HepG2 (cell line): ENCODE measurements around the gene BCO2. TPM values are rescaled to one million over a fixed set of nuclear protein-coding genes. Genes with fewer than 3 reads are reported as not detected.

ENCODE experiments used
- ATAC-seq: fragments of 200-7000 bp; cut with Tn5 transposase; 3 replicates; pipeline ENCODE4 v1.9.1; 2020; ENCODE audit warnings: mild to moderate bottlenecking, moderate library complexity
- BruUV-seq: library from RNA; stranded (reverse); fragments of 400-500 nt; replicated peaks from 2 replicates; lab custom pipeline; 2021; lab: Mats Ljungman, UMichigan
- CTCF ChIA-PET: fragments of 300-600 bp; formaldehyde crosslinking; extraction: SDS; loops from one replicate; lab custom pipeline; 2021; ENCODE audit warnings: low total read pairs, inconsistent platforms, low intra/inter-chr PET ratio; lab: Yijun Ruan, JAX
- POLR2A ChIA-PET: fragments of 350-600 bp; sonication (Branson Sonifier 250); formaldehyde crosslinking; loops from one replicate; lab custom pipeline; 2020; ENCODE audit warnings: antibody characterized with exemption, inconsistent platforms; lab: Yijun Ruan, JAX
- DNase-seq: peaks from one replicate; pipeline ENCODE4 v3.0.0-alpha.2; 2015; ENCODE audit warnings: low spot score
- FAIRE-seq: peaks from 3 replicates; lab custom pipeline; 2011; peaks lifted over from hg19 to GRCh38; lab: Jason Lieb, UNC
- H2AFZ ChIP-seq: one replicate; pipeline ENCODE4 v1.6.1; 2011; ENCODE audit warnings: low read length, inconsistent platforms
- H3K27ac ChIP-seq: fragments of 300-600 bp; 3 replicates; pipeline ENCODE4 v1.8.0; 2011; ENCODE audit warnings: mixed run types, mild to moderate bottlenecking, mixed read lengths, low read length, inconsistent platforms; ENCODE audit not compliant: insufficient read depth; ENCODE audit errors: extremely low read length
- H3K27me3 ChIP-seq, 2 experiments: fragments of 200-600 bp in 1 of 2; 2 replicates in 1 of 2; 3 replicates in 1 of 2; pipeline versions ENCODE4 v1.6.0 to v1.8.0; 2011; ENCODE audit warnings: low read length in 2 of 2, mild to moderate bottlenecking in 2 of 2, moderate library complexity in 2 of 2, inconsistent platforms in 1 of 2; ENCODE audit not compliant: insufficient read depth in 2 of 2, control insufficient read depth in 1 of 2
- H3K36me3 ChIP-seq, 2 experiments: fragments of 200-600 bp in 1 of 2; replicated peaks in 1 of 2; 2 replicates in 1 of 2; 3 replicates in 1 of 2; pipeline versions ENCODE4 v1.5.1 to v1.8.0; 2011; ENCODE audit warnings: low read length in 2 of 2, inconsistent platforms in 1 of 2; ENCODE audit not compliant: insufficient read depth in 2 of 2, control insufficient read depth in 1 of 2
- H3K4me1 ChIP-seq: 2 replicates; pipeline ENCODE4 v1.5.1; 2012; ENCODE audit warnings: low read length, inconsistent platforms; ENCODE audit not compliant: insufficient read depth
- H3K4me2 ChIP-seq: 2 replicates; pipeline ENCODE4 v1.6.0; 2011; ENCODE audit warnings: low read depth, low read length, inconsistent platforms
- H3K4me3 ChIP-seq, 3 experiments: fragments of 200-600 bp in 1 of 3; sonication (generic), shearing (Covaris generic) in 1 of 3; replicated peaks in 1 of 3; 2 replicates each; pipeline ENCODE4 v1.5.1; 2011 to 2016; ENCODE audit warnings: low read length in 3 of 3, inconsistent platforms in 2 of 3, low read depth in 2 of 3, mild to moderate bottlenecking in 2 of 3, control low read depth in 1 of 3, mixed read lengths in 1 of 3; ENCODE audit not compliant: insufficient read depth in 1 of 3
- H3K79me2 ChIP-seq: one replicate; pipeline ENCODE4 v1.6.1; 2011; ENCODE audit warnings: low read length, inconsistent platforms; ENCODE audit not compliant: insufficient read depth
- H3K9ac ChIP-seq: 2 replicates; pipeline ENCODE4 v1.6.0; 2011; ENCODE audit warnings: mild to moderate bottlenecking, low read depth, low read length, inconsistent platforms; ENCODE audit not compliant: insufficient read depth
- H3K9me3 ChIP-seq: 2 replicates; pipeline ENCODE4 v1.5.1; 2012; ENCODE audit warnings: mild to moderate bottlenecking, low read length
- H4K20me1 ChIP-seq: 2 replicates; pipeline ENCODE4 v1.6.0; 2011; ENCODE audit warnings: inconsistent platforms, mild to moderate bottlenecking, low read length, moderate library complexity; ENCODE audit not compliant: insufficient read depth
- BRD4 ChIP-seq: sonication (generic); formaldehyde crosslinking; IDR thresholded peaks from 2 replicates; pipeline ENCODE4 v1.4.0; 2020; ENCODE audit warnings: missing genetic modification reagents
- CBX1 ChIP-seq: IDR thresholded peaks from one replicate; pipeline ENCODE4 v1.6.1; 2016; ENCODE audit warnings: antibody characterized with exemption, low read depth
- CBX5 ChIP-seq: sonication (generic); formaldehyde crosslinking; IDR thresholded peaks from 2 replicates; pipeline ENCODE4 v1.4.0; 2020; ENCODE audit warnings: missing genetic modification reagents, borderline replicate concordance
- DNMT1 ChIP-seq: sonication (generic); formaldehyde crosslinking; IDR thresholded peaks from 2 replicates; pipeline ENCODE4 v1.5.1; 2020; ENCODE audit warnings: mild to moderate bottlenecking, missing genetic modification reagents
- JARID2 ChIP-seq: sonication (generic); formaldehyde crosslinking; IDR thresholded peaks from 2 replicates; pipeline ENCODE4 v1.8.1; 2023; ENCODE audit warnings: missing genetic modification reagents, inconsistent platforms; ENCODE audit not compliant: insufficient replicate concordance
- KIAA2018 ChIP-seq: sonication (generic); formaldehyde crosslinking; IDR thresholded peaks from 2 replicates; pipeline ENCODE4 v1.5.0; 2020; ENCODE audit warnings: mild to moderate bottlenecking, missing genetic modification reagents, borderline replicate concordance
- PATZ1 ChIP-seq: sonication (generic); formaldehyde crosslinking; IDR thresholded peaks from 2 replicates; pipeline ENCODE4 v1.4.0; 2020; ENCODE audit warnings: missing genetic modification reagents
- TCF7 ChIP-seq: sonication (generic); IDR thresholded peaks from 2 replicates; pipeline ENCODE4 v1.6.1; 2016; ENCODE audit warnings: antibody characterized with exemption, low read depth
- ZNF761 ChIP-seq: sonication (generic); formaldehyde crosslinking; conservative IDR thresholded peaks from 2 replicates; pipeline ENCODE4 v1.4.0; 2020; ENCODE audit warnings: mild to moderate bottlenecking, missing genetic modification reagents
- WGBS: methylation state at CpG from one replicate; pipeline ENCODE4 v1.1.6; 2017; ENCODE audit warnings: low lambda C conversion rate; 5-methylcytosine and 5-hydroxymethylcytosine counted together
- in situ Hi-C: cut with HindIII; loops from 2 replicates; pipeline ENCODE4 v1.10.0; 2017; ENCODE audit warnings: low pct_unique_long_range_greater_than_20kb; ENCODE audit not compliant: extremely low pct_ligation_motif_present
- intact Hi-C: fragments of 100-400 bp; cut with micrococcal nuclease; formaldehyde crosslinking; loops from one replicate; pipeline ENCODE4 v1.10.0; 2022; ENCODE audit not compliant: unreplicated experiment
- polyA plus RNA-seq, 8 experiments: library from polyadenylated mRNA; depleted of rRNA in 3 of 8; stranded (reverse) in 7 of 8; unstranded in 1 of 8; fragments of >200 nt; fragmentation: Illumina TruSeq in 4 of 8; extraction: Trizol in 4 of 8; gene quantifications; 2 replicates each; pipeline versions ENCODE4 v1.2.1 to v1.2.3, GENCODE V29; 2011 to 2016; ENCODE audit warnings: low read depth in 4 of 8, missing spikeins in 1 of 8, mixed read lengths in 1 of 8; ENCODE audit not compliant: insufficient read depth in 1 of 8
- total RNA-seq, 5 experiments: library from RNA; depleted of rRNA; stranded (reverse); fragments of >200 nt; fragmentation: Illumina TruSeq; extraction: Trizol; gene quantifications; 2 replicates each; pipeline ENCODE4 v1.2.3, GENCODE V29; 2016; ENCODE audit warnings: low read depth in 1 of 5

BCO2 gene
- total and polyA plus RNA-seq, 2 of the 13 experiments (the other 11 are each of a cell fraction or from before 2014, with no cell fraction given) = 0.38 to 0.58 TPM

DNA sequence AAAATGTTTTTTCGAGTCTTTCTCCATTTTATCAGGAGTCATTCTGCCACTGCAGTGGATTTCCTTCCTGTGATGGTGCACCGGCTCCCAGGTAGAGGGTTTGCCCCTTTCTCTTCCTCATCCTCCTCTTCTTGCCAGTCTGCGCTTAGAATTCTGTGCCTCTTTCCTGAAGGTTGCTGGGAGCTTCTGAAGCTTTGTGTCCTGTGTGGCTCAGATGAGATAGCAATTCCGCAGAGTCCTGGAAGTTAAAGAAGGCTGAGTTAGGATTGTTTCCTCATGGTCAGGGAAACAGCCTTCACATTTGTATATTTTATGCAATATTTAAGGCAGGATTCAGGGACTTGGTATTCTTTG, 264 bp downstream of the BCO2 start:
- intact Hi-C loops = loop anchor here (1.0 kb wide), 1 partner anchor 62 kb away; no protein-coding TSS in a partner anchor
- no peak overlapping the region for H3K9ac ChIP-seq
- FAIRE-seq (no peak), ATAC-seq (no peak; the same call in 1 of the 3 replicates), DNase-seq (no peak)
- in situ Hi-C loops = loop anchor here (5.0 kb wide), 1 partner anchor 63 kb away; no protein-coding TSS in a partner anchor
- no peaks in the 10 kb centered on the region for H4K20me1 ChIP-seq
- BruUV-seq = no TSS peak
- H2AFZ ChIP-seq = no peak overlapping the region
- H3K4me3 ChIP-seq = no peak overlapping the region
- 11% methylated on average over 4 of the region's 4 CpGs for WGBS
- H3K4me2 ChIP-seq = peak overlapping the region; percentile 59
- H3K4me1 ChIP-seq = peaks cover 13% of the 10 kb centered on the region
- CTCF ChIA-PET = interaction anchor here (1.9 kb wide), 1 partner anchor 62 kb away, joined by 25 read pairs; no protein-coding TSS in a partner anchor
- no peak overlapping the region for H3K27ac ChIP-seq
- no peaks in the 10 kb centered on the region; a peak in 1 of 5 replicates for H3K27me3 ChIP-seq
- no peaks in the 10 kb centered on the region for H3K79me2 ChIP-seq
- POLR2A ChIA-PET = no interaction called here
- no peaks in the 10 kb centered on the region for H3K36me3 ChIP-seq
- H3K9me3 ChIP-seq = no peaks in the 10 kb centered on the region
- TF ChIP-seq DNMT1 (CRISPR knock-in tag) (no peak), ZNF761 (CRISPR knock-in tag) (no peak), BRD4 (CRISPR knock-in tag) (no peak), PATZ1 (CRISPR knock-in tag) (no peak), KIAA2018 (CRISPR knock-in tag) (no peak), JARID2 (CRISPR knock-in tag) (no peak), TCF7 (no peak), CBX1 (no peak), CBX5 (no peak)
